Omental fat pad (tissue), 4 donors: Measurements from ENCODE around the gene SH2B2. TPM values are rescaled to one million over a fixed set of nuclear protein-coding genes. Genes with fewer than 3 reads are reported as not detected.

ENCODE experiments used
- ATAC-seq: fragments of 150-250 bp; one replicate; pipeline ENCODE4 v1.9.1; 2016; ENCODE audit warnings: mild to moderate bottlenecking, moderate library complexity; ENCODE audit not compliant: low FRiP score
- DNase-seq: peaks from one replicate; pipeline ENCODE4 v3.0.0-alpha.2; 2019; ENCODE audit warnings: low spot score
- CTCF ChIP-seq, 3 donors: fragments of 450-650 bp; IDR thresholded peaks; one replicate each; pipeline ENCODE4 v1.5.1; 2016 to 2017; ENCODE audit warnings: antibody characterized with exemption in 3 of 3, mild to moderate bottlenecking in 3 of 3, moderate library complexity in 2 of 3
- total RNA-seq, 4 donors: library from RNA; depleted of rRNA; stranded (reverse); fragments of >200 nt; gene quantifications; one replicate each; pipeline ENCODE4 v1.1.0, GENCODE V29; 2016

Gene SH2B2
- total RNA-seq, 4 donors from 2014 or later = 2.8 to 21.3 (median 6.3) TPM

GRCh38 chr7:102302025-102302424 is 15.4 kb downstream of the SH2B2 start:
- no peak for DNase-seq
- ATAC-seq = no peak
- no peak for TF ChIP-seq CTCF (IDR thresholded peaks at IDR 0.05)

DNA sequence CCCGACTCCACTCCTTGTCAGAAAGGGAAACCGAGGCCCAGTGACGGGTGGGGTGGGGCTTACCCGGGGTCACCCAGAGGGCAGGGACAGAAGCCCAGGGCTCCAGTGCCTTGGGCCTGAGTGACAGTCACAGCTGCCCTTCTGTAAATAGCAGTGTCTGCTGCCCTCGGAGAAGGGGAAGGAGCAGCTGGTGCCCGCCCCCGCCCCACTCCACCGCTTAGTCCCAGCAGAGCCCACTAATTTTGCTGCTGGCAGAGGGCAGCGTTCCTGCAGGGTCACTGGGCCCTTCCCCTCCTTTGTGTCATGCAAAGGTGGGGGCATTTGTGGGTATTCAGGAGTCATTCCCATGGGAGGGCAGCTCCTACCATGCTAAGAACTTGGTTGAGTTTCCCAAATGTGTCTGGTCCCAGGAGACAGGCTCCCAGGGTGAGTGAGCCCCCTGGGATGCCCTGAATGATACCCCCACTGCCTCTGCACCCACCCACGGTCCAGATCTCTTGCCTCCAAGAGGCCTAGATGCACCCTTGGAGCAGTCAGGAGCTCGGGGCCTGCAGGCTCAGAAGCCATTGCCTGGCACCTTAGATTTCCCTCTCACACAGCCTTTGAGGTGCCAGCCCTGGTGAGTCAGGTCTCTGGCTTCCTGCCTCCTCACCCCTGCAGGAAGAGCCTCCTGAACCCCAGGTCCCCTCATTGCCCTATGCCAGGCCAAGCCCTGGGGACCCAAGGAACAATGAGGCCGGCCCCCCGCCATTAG is 17.2 kb downstream of the SH2B2 start:
- ATAC-seq (no peak), DNase-seq (no peak)
- TF ChIP-seq CTCF (IDR thresholded peaks at IDR 0.05) = no peak

- no peak for DNase-seq
- no peak for ATAC-seq
- no peak for TF ChIP-seq CTCF (IDR thresholded peaks at IDR 0.05)
These were observed 18.0 kb downstream of the SH2B2 start for GRCh38 chr7:102304668-102305067.

- DNase-seq (no peak), ATAC-seq (no peak)
- no peak for TF ChIP-seq CTCF (IDR thresholded peaks at IDR 0.05)
These were observed 19.0 kb downstream of the SH2B2 start for GRCh38 chr7:102305414-102306268.

DNA sequence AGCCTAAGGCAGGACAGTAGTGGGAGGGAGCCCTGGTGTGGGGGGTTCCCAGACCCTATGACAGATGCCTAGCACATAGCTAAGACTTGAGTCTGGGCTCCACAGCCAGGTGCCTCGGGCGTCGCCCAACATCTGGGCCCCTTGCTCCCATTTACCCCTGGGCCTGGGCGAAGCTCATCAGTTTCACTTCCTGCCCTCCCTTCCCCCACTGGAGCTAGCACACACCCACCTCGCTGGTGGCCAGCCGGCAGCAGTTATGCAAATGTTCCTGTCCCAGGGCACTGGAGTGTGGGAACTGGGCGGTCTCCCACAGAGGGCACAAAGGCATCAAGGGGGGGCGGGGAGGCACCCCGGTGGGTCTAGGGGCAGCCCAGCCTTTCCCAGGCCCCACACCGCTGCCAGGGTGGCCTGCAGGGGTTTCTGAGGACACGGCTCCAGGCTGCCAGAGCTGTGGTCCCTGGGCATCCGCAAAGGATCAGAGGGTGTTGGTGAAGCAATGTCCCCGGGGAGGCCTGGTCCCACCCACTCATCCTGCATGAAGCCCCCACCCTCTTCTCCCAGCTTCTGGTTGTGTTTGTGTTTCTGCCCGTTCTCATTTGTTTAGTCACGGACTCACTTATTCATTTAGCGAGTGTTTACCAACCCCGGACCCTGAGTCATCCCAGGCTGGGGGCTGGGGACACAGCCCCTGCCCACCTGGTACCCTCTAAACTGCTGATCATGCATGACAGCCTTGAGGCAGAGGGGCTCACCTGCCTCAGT is 20.4 kb downstream of the SH2B2 start:
- TF ChIP-seq CTCF (IDR thresholded peaks at IDR 0.05) = no peak
- no peak for ATAC-seq
- no peak for DNase-seq

- ATAC-seq = no peak
- no peak for TF ChIP-seq CTCF (IDR thresholded peaks at IDR 0.05)
- DNase-seq = no peak
These were observed 23.7 kb downstream of the SH2B2 start for GRCh38 chr7:102310414-102310815.
